Chondrocyte (in vitro differentiated cells): ENCODE measurements around the gene NTF3. TPM values are rescaled to one million over a fixed set of nuclear protein-coding genes. Genes with fewer than 3 reads are reported as not detected.

Experiments
- DNase-seq: peaks from one replicate; pipeline ENCODE4 v3.0.0; 2021; ENCODE audit warnings: mixed read lengths, low spot score
- H3K27ac Mint-ChIP-seq: one replicate; pipeline ENCODE4 v1.8.0; 2021; ENCODE audit warnings: mild to moderate bottlenecking, moderate library complexity, mixed read lengths; ENCODE audit not compliant: unreplicated experiment
- H3K27me3 Mint-ChIP-seq: 2 replicates; pipeline ENCODE4 v1.8.0; 2021; ENCODE audit warnings: low read depth, mixed read lengths
- H3K36me3 Mint-ChIP-seq: 2 replicates; pipeline ENCODE4 v1.8.0; 2021; ENCODE audit warnings: low read depth, mixed read lengths
- H3K4me1 Mint-ChIP-seq: 2 replicates; pipeline ENCODE4 v1.8.0; 2021; ENCODE audit warnings: low read depth, mild to moderate bottlenecking, mixed read lengths
- H3K4me3 Mint-ChIP-seq: one replicate; pipeline ENCODE4 v1.8.0; 2021; ENCODE audit warnings: mild to moderate bottlenecking, moderate library complexity, mixed read lengths; ENCODE audit not compliant: unreplicated experiment
- H3K9me3 Mint-ChIP-seq: 2 replicates; pipeline ENCODE4 v1.8.0; 2021; ENCODE audit warnings: low read depth, mixed read lengths
- total RNA-seq: library from RNA; stranded (reverse); gene quantifications from 3 replicates; pipeline ENCODE4 v1.2.1, GENCODE V29; 2021
- TF ChIP-seq, protein P1 (sequence below): fragments of 200-600 bp; sonication (generic); IDR thresholded peaks from 2 replicates; pipeline ENCODE4 v1.5.0; 2021; ENCODE audit warnings: antibody characterized with exemption, mild to moderate bottlenecking, moderate library complexity

NTF3 gene
- total RNA-seq, 1 donor from 2014 or later = 2.5 TPM

DNA sequence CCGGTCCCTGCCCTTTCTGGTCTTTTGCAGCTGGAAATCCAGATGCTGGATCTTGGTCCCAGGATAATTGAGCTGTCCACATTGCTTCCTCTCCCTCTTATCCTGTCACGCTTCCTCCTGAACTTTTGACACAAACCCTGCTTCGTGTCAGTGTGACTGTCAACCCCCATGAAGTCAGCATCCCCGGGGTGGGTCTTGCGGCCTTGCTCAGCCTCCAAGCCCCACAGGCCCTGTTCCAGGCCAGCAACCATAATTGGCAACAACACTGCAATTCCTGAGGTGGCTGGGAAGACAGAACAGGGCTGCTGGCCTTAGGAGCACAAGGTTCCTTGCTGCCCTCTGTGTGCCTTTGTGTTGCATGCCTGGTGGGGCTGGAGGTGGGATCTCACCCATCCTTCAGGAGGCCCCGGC is 74.9 kb downstream of the NTF3 start:
- no peak for DNase-seq
- Mint-ChIP-seq H3K9me3 (no peaks in the 10 kb centered on the region), H3K4me3 (no peak overlapping the region), H3K4me1 (no peaks in the 10 kb centered on the region), H3K27ac (no peak overlapping the region), H3K36me3 (no peaks in the 10 kb centered on the region), H3K27me3 (peaks cover 10% of the 10 kb centered on the region)
- TF ChIP-seq, protein P1, sequence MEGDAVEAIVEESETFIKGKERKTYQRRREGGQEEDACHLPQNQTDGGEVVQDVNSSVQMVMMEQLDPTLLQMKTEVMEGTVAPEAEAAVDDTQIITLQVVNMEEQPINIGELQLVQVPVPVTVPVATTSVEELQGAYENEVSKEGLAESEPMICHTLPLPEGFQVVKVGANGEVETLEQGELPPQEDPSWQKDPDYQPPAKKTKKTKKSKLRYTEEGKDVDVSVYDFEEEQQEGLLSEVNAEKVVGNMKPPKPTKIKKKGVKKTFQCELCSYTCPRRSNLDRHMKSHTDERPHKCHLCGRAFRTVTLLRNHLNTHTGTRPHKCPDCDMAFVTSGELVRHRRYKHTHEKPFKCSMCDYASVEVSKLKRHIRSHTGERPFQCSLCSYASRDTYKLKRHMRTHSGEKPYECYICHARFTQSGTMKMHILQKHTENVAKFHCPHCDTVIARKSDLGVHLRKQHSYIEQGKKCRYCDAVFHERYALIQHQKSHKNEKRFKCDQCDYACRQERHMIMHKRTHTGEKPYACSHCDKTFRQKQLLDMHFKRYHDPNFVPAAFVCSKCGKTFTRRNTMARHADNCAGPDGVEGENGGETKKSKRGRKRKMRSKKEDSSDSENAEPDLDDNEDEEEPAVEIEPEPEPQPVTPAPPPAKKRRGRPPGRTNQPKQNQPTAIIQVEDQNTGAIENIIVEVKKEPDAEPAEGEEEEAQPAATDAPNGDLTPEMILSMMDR = no peak

DNA sequence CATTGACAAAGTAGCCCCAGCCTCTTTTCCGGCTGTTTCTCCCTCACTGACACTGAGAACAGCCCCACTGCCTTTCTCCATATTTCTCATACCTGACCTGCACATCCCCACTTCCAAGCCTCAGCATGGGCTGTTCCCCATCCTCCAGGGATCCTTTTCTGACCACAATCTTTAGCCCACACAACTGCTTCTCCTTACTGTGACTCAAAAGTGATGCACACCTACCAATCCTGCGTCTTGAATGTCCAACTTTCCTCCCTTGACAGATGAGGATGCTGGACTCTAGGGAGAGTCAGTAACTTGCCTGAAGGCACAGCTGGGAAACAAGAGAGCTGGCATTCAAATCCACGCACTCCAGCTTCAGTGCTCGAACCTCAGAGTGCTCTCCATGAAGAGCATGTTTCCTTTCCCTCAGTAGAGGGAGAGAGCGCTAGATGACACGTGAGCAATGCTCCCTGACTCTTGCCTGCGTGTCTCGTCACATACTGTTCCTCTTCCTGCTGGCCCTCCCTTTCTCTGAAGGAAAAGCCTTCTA is 75.6 kb downstream of the NTF3 start:
- no peak for DNase-seq
- TF ChIP-seq, protein P1 = no peak
- H3K27ac Mint-ChIP-seq = no peak overlapping the region
- H3K4me3 Mint-ChIP-seq = no peak overlapping the region
- no peaks in the 10 kb centered on the region for H3K9me3 Mint-ChIP-seq
- peaks cover 14% of the 10 kb centered on the region for H3K27me3 Mint-ChIP-seq
- H3K4me1 Mint-ChIP-seq = no peaks in the 10 kb centered on the region
- no peaks in the 10 kb centered on the region for H3K36me3 Mint-ChIP-seq

DNA sequence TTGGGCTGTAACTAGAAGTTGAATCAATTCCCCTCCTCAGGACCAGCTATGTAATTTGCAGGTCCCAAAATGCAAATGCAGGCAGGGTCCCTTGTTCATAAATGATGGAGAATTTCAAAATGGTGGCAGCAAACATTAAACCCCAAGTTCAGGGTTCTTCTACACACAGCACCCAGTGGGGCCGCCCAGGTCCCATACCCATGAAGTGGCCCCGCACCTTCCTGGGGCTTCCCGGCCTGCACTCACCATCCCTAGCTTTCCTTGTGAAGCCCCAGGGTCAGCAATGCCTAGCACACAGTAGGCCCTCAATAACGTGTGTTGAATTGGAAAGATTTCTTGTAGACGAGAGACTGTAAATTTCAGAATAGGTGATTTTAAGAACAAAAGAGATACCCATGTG is 76.0 kb downstream of the NTF3 start:
- Mint-ChIP-seq H3K27me3 (peaks cover 12% of the 10 kb centered on the region), H3K4me3 (no peak overlapping the region), H3K27ac (no peak overlapping the region), H3K9me3 (no peaks in the 10 kb centered on the region), H3K4me1 (no peaks in the 10 kb centered on the region), H3K36me3 (no peaks in the 10 kb centered on the region)
- TF ChIP-seq, protein P1 = no peak
- no peak for DNase-seq

DNA sequence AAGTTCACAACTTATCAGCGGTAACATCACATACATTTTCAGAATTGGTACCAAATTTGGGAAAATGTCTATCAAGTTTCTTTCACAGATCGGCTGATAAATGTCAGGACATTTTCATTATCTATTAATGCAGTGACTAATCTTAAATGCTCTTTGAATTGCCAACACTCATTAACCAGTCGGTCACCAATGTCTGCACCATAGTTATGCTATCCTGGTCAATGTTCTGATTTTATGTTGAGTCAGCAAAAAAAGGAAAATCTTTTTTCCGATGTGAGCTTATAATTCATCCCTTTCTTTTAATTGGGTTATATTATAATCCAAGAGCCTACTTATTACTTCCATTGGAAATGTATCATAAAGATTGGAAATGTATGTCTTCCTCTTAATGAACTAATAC is 77.2 kb downstream of the NTF3 start:
- TF ChIP-seq, protein P1 = no peak
- no peak for DNase-seq
- Mint-ChIP-seq H3K27ac (no peak overlapping the region), H3K4me3 (no peak overlapping the region), H3K27me3 (peaks cover 13% of the 10 kb centered on the region), H3K4me1 (no peaks in the 10 kb centered on the region), H3K9me3 (no peaks in the 10 kb centered on the region), H3K36me3 (no peaks in the 10 kb centered on the region)

DNA sequence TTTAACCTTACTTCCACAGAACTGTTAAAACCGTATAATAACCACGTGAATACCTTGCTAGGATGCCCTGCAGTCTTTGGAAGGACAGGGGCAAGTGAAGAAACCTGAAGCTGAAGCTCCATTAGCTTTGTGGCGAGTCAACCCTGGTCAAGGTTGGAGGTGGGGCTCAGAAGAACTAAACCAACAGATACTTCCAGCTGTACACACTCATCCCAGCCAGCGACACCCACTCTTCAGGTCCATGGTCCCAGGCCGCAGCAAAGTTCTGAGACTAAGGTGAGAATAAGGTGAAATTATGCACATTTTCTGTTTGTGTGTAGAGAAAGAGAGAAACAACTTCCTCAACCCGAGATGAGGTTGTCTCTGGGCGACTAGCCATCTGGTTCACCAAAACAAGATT is 77.6 kb downstream of the NTF3 start:
- no peak overlapping the region for H3K27ac Mint-ChIP-seq
- DNase-seq = no peak
- H3K9me3 Mint-ChIP-seq = no peaks in the 10 kb centered on the region
- no peak overlapping the region for H3K4me3 Mint-ChIP-seq
- H3K27me3 Mint-ChIP-seq = peaks cover 13% of the 10 kb centered on the region
- no peaks in the 10 kb centered on the region for H3K36me3 Mint-ChIP-seq
- TF ChIP-seq, protein P1 = no peak
- no peaks in the 10 kb centered on the region for H3K4me1 Mint-ChIP-seq
